Hematopoietic multipotent progenitor cell (in vitro differentiated cells): ENCODE results near the gene CSDE1. TPM values are rescaled to one million over a fixed set of nuclear protein-coding genes. Genes with fewer than 3 reads are reported as not detected.
"Not testable (repeated sequence)": the region's sequence is repeated elsewhere in the genome, so short reads cannot be mapped to it uniquely, and the experiment has no call there.

Experiments used
- DNase-seq, 3 donors: peaks; one replicate each; pipeline ENCODE4 v3.0.0-alpha.2; 2011 to 2015; ENCODE audit warnings: low read depth in 2 of 3, low spot score in 2 of 3
- total RNA-seq: library from RNA; depleted of rRNA; stranded (reverse); fragments of >200 nt; gene quantifications from one replicate; pipeline ENCODE4 v1.2.3, GENCODE V29; 2012

The CSDE1 gene
- total RNA-seq, result 383 TPM

DNA sequence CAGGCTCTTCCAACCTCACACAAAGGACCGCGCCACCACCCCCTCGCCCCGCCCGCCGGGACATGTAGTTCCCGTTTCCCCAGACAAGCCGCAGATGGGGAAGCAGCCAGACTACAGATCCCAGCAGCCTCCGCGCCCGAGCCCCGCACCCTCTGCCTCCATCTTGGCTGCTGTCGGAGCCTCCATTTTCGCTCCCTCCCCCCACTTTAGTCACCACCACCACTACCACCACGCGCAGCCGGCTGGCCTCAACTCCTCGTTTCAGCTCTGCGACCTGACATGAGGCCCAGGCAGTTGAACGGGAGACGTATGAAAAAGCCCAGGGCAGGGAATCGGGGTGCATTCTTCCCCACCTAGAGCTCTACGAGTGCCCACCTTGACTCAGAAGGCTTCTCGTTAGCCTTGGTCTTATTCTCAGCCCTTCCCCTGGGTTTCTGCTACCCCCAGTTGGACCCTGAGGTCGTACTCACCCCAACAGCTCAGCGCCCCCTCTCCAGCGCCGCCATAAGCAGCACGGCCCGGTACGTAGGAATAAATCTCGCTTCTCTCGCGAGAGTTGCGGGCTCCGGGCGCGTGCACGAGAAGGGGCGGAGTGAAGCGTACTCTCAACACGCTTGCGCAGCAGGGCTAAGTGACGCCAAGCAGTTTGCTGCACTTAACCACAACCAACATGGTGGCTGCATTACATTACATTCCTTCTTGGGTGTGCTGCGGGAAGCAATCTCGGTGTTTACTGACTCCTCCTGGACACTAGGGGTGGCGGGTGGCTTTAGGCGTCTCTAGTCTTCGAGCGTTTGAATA is at the start of gene CSDE1:
Gene CSDE1, minus strand, starts transcription at position 530 of the 801 bp plus-strand sequence. CDS start 18,094 bp downstream, outside the sequence.
- DNase-seq, result peak; percentile 93 to 100 (median 98)

DNA sequence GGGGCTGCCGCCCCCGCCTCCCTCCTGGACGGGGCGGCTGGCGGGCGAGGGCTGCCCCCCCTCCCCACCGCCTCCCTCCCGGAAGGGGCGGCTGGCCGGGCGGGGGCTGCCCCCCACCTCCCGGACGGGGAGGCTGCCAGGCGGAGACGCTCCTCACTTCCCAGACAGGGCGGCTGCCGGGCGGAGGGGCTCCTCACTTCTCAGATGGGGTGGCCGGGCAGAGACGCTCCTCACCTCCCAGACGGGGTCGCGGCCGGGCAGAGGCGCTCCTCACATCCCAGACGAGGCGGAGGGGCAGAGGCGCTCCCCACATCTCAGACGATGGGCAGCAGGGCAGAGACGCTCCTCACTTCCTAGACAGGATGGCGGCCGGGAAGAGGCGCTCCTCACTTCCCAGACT is 46.7 kb upstream of the CSDE1 start:
- not testable (repeated sequence) for DNase-seq

DNA sequence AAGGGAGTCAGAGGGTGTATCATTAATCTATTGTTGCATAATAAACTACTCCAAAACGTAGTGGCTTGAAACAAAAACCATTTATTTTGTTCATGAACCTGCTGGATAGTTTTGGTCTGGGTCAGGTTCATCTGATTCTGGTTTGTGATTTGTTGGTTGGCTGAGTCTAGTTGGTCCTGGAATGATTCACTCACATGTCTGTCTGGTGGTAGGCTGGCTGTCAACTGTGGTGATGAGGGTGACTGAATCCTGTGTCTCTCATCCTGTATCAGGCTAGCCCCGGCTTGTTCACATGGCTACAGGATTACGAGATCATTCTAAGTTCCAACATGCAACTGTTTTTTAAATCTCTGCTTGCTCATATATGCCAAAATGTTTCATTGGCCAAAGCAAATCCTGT is 45.2 kb upstream of the CSDE1 start:
- no peak for DNase-seq

DNA sequence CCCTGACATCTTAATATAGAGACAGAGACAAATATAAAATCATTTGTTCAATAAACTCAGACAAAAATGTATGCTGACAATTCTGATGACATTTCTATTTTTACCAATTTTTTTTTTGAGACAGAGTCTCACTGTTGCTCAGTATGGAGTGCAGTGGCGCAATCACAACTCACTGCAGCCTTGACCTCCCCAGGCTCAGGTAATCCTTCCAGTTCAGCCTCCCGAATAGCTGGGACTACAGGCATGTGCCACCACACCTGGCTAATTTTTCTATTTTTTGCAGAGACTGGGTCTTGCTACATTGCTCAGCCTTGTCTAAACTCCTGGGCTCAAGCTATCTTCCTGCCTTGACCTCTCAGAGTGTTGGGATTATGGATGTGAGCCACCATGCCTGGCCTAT is 36.3 kb upstream of the CSDE1 start:
- no peak for DNase-seq

- not testable (repeated sequence) for DNase-seq
Observed at GRCh38 chr1:114790581-114790980, 32.8 kb upstream of the CSDE1 start.

DNA sequence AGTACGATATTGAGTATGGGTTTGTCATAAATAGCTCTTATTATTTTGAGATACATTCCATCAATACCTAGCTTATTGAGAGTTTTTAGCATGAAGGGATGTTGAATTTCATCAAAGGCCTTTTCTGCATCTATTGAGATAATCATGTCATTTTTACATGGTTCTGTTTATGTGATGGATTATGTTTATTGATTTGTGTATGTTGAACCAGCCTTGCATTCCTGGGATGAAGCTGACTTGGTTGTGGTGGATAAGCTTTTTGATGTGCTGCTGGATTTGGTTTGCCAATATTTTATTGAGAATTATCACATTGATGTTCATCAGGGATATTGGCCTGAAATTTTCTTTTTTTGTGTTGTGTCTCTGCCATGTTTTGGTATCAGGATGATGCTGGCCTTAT is 28.7 kb upstream of the CSDE1 start:
- not testable (repeated sequence) for DNase-seq

- no peak for DNase-seq
Observed at GRCh38 chr1:114782476-114782875, 24.7 kb upstream of the CSDE1 start.

- peak; percentile 87 to 97 (median 96) for DNase-seq
Observed at GRCh38 chr1:114780344-114781226, 22.8 kb upstream of the CSDE1 start, which contains the start of gene SIKE1. SIKE1 (minus strand) TSS chr1:114780685; CDS start chr1:114780607, 78 bp downstream.

DNA sequence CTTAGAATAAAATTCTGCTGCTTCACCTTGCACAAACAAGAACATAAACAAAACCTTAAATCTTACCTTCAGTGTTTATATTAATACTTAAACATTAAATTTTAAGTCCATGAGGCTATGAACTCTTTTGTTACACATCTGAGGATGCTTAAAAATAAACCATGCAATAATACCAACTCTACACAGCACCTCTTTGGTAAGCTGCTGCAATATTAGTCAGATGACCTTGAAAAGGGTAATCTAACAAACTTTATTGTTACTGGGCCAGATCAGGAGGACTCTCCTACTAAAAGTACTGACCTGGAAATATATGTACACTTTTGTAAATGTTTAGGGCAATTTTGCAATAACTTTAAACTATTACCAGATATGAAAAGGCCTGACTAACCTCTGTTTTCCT is 21.9 kb upstream of the CSDE1 start:
- no peak for DNase-seq

DNA sequence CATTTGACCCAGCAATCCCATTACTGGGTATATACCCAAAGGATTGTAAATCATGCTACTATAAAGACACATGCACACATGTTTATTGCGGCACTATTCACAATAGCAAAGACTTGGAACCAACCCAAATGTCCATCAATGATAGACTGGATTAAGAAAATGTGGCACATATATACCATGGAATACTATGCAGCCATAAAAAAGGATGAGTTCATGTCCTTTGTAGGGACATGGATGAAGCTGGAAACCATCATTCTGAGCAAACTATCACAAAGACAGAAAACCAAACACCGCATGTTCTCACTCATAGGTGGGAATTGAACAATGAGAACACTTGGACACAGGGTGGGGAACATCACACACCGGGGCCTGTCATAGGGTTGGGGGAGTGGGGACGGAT is 18.9 kb upstream of the CSDE1 start:
- not testable (repeated sequence) for DNase-seq

DNA sequence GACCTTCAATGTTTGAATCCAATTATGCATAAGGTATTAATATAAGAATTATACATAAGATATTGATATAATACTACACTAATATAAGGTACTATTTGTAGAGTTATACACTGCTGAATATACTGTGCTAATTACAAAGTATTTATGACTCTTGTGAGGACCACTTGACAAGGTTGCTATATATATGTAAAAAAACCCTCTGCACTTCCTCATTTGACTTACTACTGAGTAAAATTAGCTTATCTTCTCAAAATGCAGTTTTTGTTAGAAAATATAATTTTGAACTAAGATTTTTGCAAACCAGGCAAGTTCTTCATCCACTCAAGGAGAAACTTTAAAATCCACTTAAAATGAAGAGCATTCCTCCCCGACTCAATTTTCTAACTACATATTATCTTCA is 14.2 kb upstream of the CSDE1 start:
- DNase-seq, result no peak

GRCh38 chr1:114770989-114771388 is 13.2 kb upstream of the CSDE1 start:
- DNase-seq, result no peak

DNA sequence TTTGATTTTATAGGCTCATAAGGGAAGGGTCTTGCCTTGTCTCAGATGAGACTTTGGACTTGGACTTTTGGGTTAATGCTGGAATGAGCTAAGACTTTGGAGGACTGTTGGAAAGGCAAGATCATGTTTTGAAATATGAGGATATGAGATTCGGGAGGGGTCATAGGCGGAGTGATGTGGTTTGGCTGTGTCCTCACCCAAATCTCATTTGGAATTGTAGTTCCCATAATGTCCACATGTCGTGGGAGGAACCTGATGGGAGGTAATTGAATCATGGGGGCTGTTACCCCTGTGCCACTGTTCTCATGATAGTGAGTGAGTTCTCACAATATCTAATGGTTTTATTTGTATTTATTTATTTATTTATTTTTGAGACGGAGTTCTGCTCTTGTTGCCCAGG is 6.9 kb upstream of the CSDE1 start:
- peak in 1 of 3 donors; percentile 41 for DNase-seq

GRCh38 chr1:114758256-114758832 is 560 bp upstream of the CSDE1 start:
- DNase-seq, result no peak

DNA sequence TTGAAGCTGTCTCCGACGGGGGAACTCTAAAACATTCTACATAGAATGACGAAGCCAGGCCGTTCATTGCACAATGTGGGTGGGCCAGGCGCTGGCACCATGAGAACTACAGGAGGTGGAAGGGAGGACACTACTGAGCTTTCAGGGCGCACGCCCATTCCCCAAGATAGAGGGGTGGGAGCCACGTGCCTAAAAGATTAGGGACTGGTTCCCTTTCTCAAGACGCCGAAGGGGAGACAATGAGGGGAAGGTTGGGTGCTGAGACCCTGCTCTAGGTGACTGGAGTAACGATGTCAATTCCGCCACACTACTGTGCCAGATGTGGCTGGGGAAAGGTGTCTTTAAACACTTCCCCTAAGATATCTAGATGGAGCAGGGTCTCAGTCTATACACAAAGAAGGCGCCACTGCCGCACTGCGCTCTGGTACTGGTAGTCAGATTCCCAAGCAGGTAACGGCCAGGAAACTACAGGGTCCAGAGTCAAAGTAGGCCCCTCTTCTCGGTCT is 782 bp downstream of the CSDE1 start:
- peak in 2 of 3 donors; percentile 21 to 53 for DNase-seq

DNA sequence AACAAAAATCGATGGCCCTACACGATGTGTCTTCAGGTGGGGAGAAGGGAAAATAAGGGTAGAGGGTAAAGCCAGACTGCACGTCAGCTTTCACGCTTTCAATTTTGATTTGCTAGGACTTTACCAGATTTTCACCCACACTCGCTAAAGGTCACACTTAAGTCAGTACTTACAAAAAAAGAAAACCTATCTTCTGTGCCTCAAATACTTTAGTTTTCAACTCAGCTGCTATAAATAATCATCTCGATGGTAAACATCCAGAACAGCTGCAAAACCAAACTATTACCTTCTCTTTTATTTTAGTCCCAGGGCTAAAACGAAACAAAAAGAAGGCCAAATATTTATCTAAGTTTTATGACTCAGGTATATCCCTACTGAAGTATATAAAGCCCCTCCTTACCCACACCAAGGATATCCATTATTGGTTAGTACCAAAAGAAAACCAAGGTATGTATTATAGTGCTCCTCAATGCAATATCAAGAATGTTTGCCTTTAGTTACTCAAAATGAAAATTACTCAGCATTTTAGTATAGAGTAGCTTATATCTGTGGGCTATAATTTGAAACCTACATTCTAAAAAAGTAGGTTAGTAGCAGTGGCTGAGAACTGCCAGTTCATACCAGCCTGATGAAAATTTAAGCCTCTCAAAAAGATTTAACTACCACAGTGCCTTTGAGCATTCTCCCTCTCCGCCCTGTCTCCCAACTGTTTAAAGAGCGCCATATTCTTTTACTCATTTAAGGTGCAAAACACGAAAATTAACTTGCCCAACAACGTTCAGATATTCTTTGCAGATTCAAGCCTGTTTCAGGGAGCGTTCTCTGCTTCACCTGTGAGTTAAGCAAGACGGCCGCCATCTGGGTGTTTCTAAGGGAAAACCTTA is 1.5 kb downstream of the CSDE1 start:
- no peak for DNase-seq

- peak in 1 of 3 donors; percentile 19 for DNase-seq
Observed at GRCh38 chr1:114755006-114755931, 2.5 kb downstream of the CSDE1 start.

DNA sequence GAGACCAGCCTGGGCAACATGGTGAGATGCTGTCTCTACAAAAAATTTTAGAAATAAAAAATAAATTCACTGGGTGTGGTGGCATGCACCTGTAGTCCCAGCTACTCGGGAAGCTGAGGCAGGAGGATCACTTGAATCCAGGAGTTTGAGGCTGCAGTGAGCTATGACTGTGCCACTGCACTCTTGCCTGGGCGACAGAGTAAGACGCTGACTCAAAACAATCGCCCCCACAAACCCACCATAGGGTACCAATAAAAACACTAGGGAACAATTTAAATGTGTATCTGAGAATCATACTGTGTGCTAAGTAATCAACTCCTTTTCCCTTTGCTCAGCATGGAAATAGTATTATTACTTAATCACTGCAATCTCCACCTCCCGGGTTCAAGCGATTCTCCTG is 4.1 kb downstream of the CSDE1 start:
- not testable (repeated sequence) for DNase-seq

- DNase-seq, result no peak
Observed at GRCh38 chr1:114753143-114753542, 4.6 kb downstream of the CSDE1 start.
